DMS 273 treated with DMSO at 0.1 percent for 48 hours (cell line): Measurements from ENCODE around the gene STX8.
"Not testable (repeated sequence)": the region's sequence is repeated elsewhere in the genome, so short reads cannot be mapped to it uniquely, and the experiment has no call there.

ENCODE experiments used
- DNase-seq: peaks from one replicate; lab custom pipeline; 2025; lab: John Stamatoyannopoulos, UW

The STX8 gene

GRCh38 chr17:9557161-9557755 lies 18.4 kb downstream of the STX8 start:
- no peak for DNase-seq

- not testable (repeated sequence) for DNase-seq
Measured at GRCh38 chr17:9554715-9555114, 20.9 kb downstream of the STX8 start.

GRCh38 chr17:9553596-9553995 lies 22.0 kb downstream of the STX8 start:
- DNase-seq: no peak

- no peak for DNase-seq
Measured at GRCh38 chr17:9553181-9553580, 22.4 kb downstream of the STX8 start.

- no peak for DNase-seq
Measured at GRCh38 chr17:9549215-9549614, 26.4 kb downstream of the STX8 start.

GRCh38 chr17:9544221-9544620 lies 31.4 kb downstream of the STX8 start:
- no peak for DNase-seq

GRCh38 chr17:9541718-9542117 lies 33.9 kb downstream of the STX8 start:
- DNase-seq: no peak

- no peak for DNase-seq
Measured at GRCh38 chr17:9538626-9539025, 37.0 kb downstream of the STX8 start.

- DNase-seq: no peak
Measured at GRCh38 chr17:9537177-9537776, 38.3 kb downstream of the STX8 start.

- no peak for DNase-seq
Measured at GRCh38 chr17:9536061-9536460, 39.6 kb downstream of the STX8 start.

- no peak for DNase-seq
Measured at GRCh38 chr17:9533441-9533840, 42.2 kb downstream of the STX8 start.

GRCh38 chr17:9532715-9533114 lies 42.9 kb downstream of the STX8 start:
- DNase-seq: no peak

- DNase-seq: no peak
Measured at GRCh38 chr17:9531034-9531433, 44.6 kb downstream of the STX8 start.

GRCh38 chr17:9529033-9529700 lies 46.5 kb downstream of the STX8 start:
- no peak for DNase-seq

GRCh38 chr17:9527788-9528187 lies 47.8 kb downstream of the STX8 start:
- no peak for DNase-seq

GRCh38 chr17:9522074-9522473 lies 53.5 kb downstream of the STX8 start:
- no peak for DNase-seq

GRCh38 chr17:9521062-9521461 lies 54.6 kb downstream of the STX8 start:
- no peak for DNase-seq

- no peak for DNase-seq
Measured at GRCh38 chr17:9520649-9521048, 55.0 kb downstream of the STX8 start.

GRCh38 chr17:9519583-9520272 lies 55.9 kb downstream of the STX8 start:
- DNase-seq: no peak

- DNase-seq: no peak
Measured at GRCh38 chr17:9517396-9517795, 58.2 kb downstream of the STX8 start.

GRCh38 chr17:9513266-9513665 lies 62.4 kb downstream of the STX8 start:
- DNase-seq: no peak

GRCh38 chr17:9512323-9513168 lies 63.1 kb downstream of the STX8 start:
- no peak for DNase-seq
